Neural cell (in vitro differentiated cells): ENCODE results near the gene HDAC7. TPM values are rescaled to one million over a fixed set of nuclear protein-coding genes. Genes with fewer than 3 reads are reported as not detected.

ENCODE experiments used
- H2AFZ ChIP-seq: fragments of 200-600, 300-800 bp; sonication (generic), shearing (Covaris generic); 2 replicates; pipeline ENCODE4 v1.6.0; 2014; ENCODE audit warnings: low read depth, mild to moderate bottlenecking, antibody characterized with exemption, low read length, moderate library complexity
- H3F3A ChIP-seq: fragments of 200-600 bp; shearing (Covaris generic); 2 replicates; pipeline ENCODE4 v1.6.1; 2016; ENCODE audit warnings: mild to moderate bottlenecking, moderate library complexity, mixed read lengths, antibody characterized with exemption, low read length; ENCODE audit not compliant: insufficient read depth, poor library complexity, severe bottlenecking
- H3K27ac ChIP-seq: fragments of 200-600, 300-800 bp; sonication (generic), shearing (Covaris generic); 2 replicates; pipeline ENCODE4 v1.5.1; 2014; ENCODE audit warnings: mild to moderate bottlenecking, low read length, moderate library complexity
- H3K27me3 ChIP-seq: fragments of 300-800, 200-600 bp; sonication (generic), shearing (Covaris generic); 2 replicates; pipeline ENCODE4 v1.6.0; 2014; ENCODE audit warnings: mild to moderate bottlenecking, low read depth, low read length, moderate library complexity; ENCODE audit not compliant: insufficient read depth
- H3K36me3 ChIP-seq: fragments of 300-800, 200-600 bp; sonication (generic), shearing (Covaris generic); 2 replicates; pipeline ENCODE4 v1.5.1; 2014; ENCODE audit warnings: mild to moderate bottlenecking, antibody characterized with exemption, low read length, moderate library complexity; ENCODE audit not compliant: insufficient read depth
- H3K4me2 ChIP-seq: fragments of 300-800, 200-600 bp; sonication (generic), shearing (Covaris generic); 2 replicates; pipeline ENCODE4 v1.6.0; 2014; ENCODE audit warnings: mild to moderate bottlenecking, low read length
- H3K4me3 ChIP-seq: fragments of 300-800, 200-600 bp; sonication (generic), shearing (Covaris generic); 2 replicates; pipeline ENCODE4 v1.5.1; 2014; ENCODE audit warnings: mild to moderate bottlenecking, low read length, moderate library complexity
- H3K79me2 ChIP-seq: fragments of 200-600 bp; shearing (Covaris generic); replicated peaks from 2 replicates; pipeline ENCODE4 v1.6.0; 2014; ENCODE audit warnings: mild to moderate bottlenecking, low read length, moderate library complexity; ENCODE audit not compliant: insufficient read depth
- H3K9ac ChIP-seq: fragments of 300-800, 200-600 bp; sonication (generic), shearing (Covaris generic); 2 replicates; pipeline ENCODE4 v1.6.1; 2016; ENCODE audit warnings: mild to moderate bottlenecking, low read length, mixed read lengths
- H3K9me2 ChIP-seq: fragments of 200-600 bp; shearing (Covaris generic); 2 replicates; pipeline ENCODE4 v1.6.1; 2016; ENCODE audit warnings: mild to moderate bottlenecking, low read length, mixed read lengths; ENCODE audit not compliant: insufficient read depth
- H3K9me3 ChIP-seq: fragments of 200-600, 300-800 bp; sonication (generic), shearing (Covaris generic); 2 replicates; pipeline ENCODE4 v1.6.1; 2016; ENCODE audit warnings: mild to moderate bottlenecking, mixed run types, low read length, moderate library complexity, mixed read lengths
- H4K20me1 ChIP-seq: fragments of 200-600 bp; shearing (Covaris generic); 2 replicates; pipeline ENCODE4 v1.6.1; 2016; ENCODE audit warnings: mild to moderate bottlenecking, mixed run types; ENCODE audit not compliant: insufficient read depth
- CTCF ChIP-seq: fragments of 450-650 bp; IDR thresholded peaks from 2 replicates; pipeline ENCODE4 v1.5.1; 2014; ENCODE audit warnings: antibody characterized with exemption, mild to moderate bottlenecking, moderate library complexity; ENCODE audit not compliant: poor library complexity, severe bottlenecking
- EP300 ChIP-seq: fragments of 450-650 bp; conservative IDR thresholded peaks from 2 replicates; pipeline ENCODE4 v1.6.1; 2014; ENCODE audit warnings: antibody characterized with exemption, mild to moderate bottlenecking, moderate library complexity; ENCODE audit not compliant: poor library complexity, severe bottlenecking
- EZH2 ChIP-seq: fragments of 200-600, 300-800 bp; shearing (Covaris generic), sonication (generic); IDR thresholded peaks from 2 replicates; pipeline ENCODE4 v1.6.1; 2014; ENCODE audit warnings: antibody characterized with exemption, low read length, borderline replicate concordance, mild to moderate bottlenecking; ENCODE audit not compliant: insufficient read depth, poor library complexity, severe bottlenecking
- MXI1 ChIP-seq: fragments of 450-650 bp; conservative IDR thresholded peaks from 2 replicates; pipeline ENCODE4 v1.6.1; 2014; ENCODE audit warnings: antibody characterized with exemption, mild to moderate bottlenecking; ENCODE audit not compliant: poor library complexity, severe bottlenecking
- POLR2AphosphoS5 ChIP-seq: IDR thresholded peaks from 2 replicates; pipeline ENCODE4 v1.6.1; 2012
- RAD21 ChIP-seq: fragments of 450-650 bp; conservative IDR thresholded peaks from 2 replicates; pipeline ENCODE4 v1.6.1; 2014; ENCODE audit warnings: antibody characterized with exemption, mild to moderate bottlenecking, moderate library complexity
- REST ChIP-seq: IDR thresholded peaks from 2 replicates; pipeline ENCODE4 v1.6.1; 2012; ENCODE audit warnings: borderline replicate concordance
- SMC3 ChIP-seq: fragments of 450-650 bp; conservative IDR thresholded peaks from 2 replicates; pipeline ENCODE4 v1.6.1; 2014; ENCODE audit warnings: antibody characterized with exemption, mild to moderate bottlenecking, moderate library complexity; ENCODE audit not compliant: poor library complexity
- TAF1 ChIP-seq: IDR thresholded peaks from 2 replicates; pipeline ENCODE4 v1.6.1; 2012; ENCODE audit warnings: low read depth
- polyA plus RNA-seq: library from polyadenylated mRNA; depleted of rRNA; stranded (reverse); fragments of >200 nt; gene quantifications from 2 replicates; pipeline ENCODE4 v1.2.3, GENCODE V29; 2014

The HDAC7 gene
- polyA plus RNA-seq, 1 donor from 2014 or later = 30.2 TPM

- Histone ChIP-seq H3K9me2 (no peaks in the 10 kb centered on the region), H3K4me2 (no peak overlapping the region), H3K9me3 (no peaks in the 10 kb centered on the region), H4K20me1 (no peaks in the 10 kb centered on the region), H2AFZ (no peak overlapping the region), H3K9ac (no peak overlapping the region), H3K36me3 (no peaks in the 10 kb centered on the region), H3K4me3 (no peak overlapping the region), H3K79me2 (peaks cover 20% of the 10 kb centered on the region), H3K27ac (no peak overlapping the region), H3F3A (no peaks in the 10 kb centered on the region), H3K27me3 (no peaks in the 10 kb centered on the region)
- TF ChIP-seq EZH2 (no peak), CTCF (no peak), SMC3 (no peak), MXI1 (no peak), RAD21 (no peak), TAF1 (no peak), EP300 (no peak)
Observed at GRCh38 chr12:47805417-47805816, 14.3 kb downstream of the HDAC7 start.

- Histone ChIP-seq H3K4me3 (no peak overlapping the region), H3F3A (no peaks in the 10 kb centered on the region), H2AFZ (no peak overlapping the region), H3K9me3 (no peaks in the 10 kb centered on the region), H3K9ac (no peak overlapping the region), H3K9me2 (no peaks in the 10 kb centered on the region), H3K4me2 (no peak overlapping the region), H4K20me1 (no peaks in the 10 kb centered on the region), H3K79me2 (peaks cover 19% of the 10 kb centered on the region), H3K36me3 (no peaks in the 10 kb centered on the region), H3K27ac (no peak overlapping the region), H3K27me3 (no peaks in the 10 kb centered on the region)
- TF ChIP-seq REST (no peak), SMC3 (no peak), POLR2AphosphoS5 (no peak), CTCF (no peak), TAF1 (no peak), MXI1 (no peak), EZH2 (no peak), RAD21 (no peak), EP300 (no peak)
Observed at GRCh38 chr12:47804171-47804570, 15.5 kb downstream of the HDAC7 start.
